Dermis microvascular lymphatic vessel endothelial cell (primary cell): Measurements from ENCODE around the gene ANXA6. TPM values are rescaled to one million over a fixed set of nuclear protein-coding genes. Genes with fewer than 3 reads are reported as not detected.

ENCODE experiments used
- DNase-seq, 2 donors: peaks; one replicate each; pipeline versions ENCODE4 v3.0.0 to v3.0.0-alpha.2; 2010; ENCODE audit warnings: low read depth in 2 of 2
- total RNA-seq: library from RNA; depleted of rRNA; stranded (reverse); fragments of >200 nt; gene quantifications from 2 replicates; pipeline ENCODE4 v1.2.1, GENCODE V29; 2014

ANXA6 gene
- total RNA-seq, 1 donor from 2014 or later, result 68.2 TPM

DNA sequence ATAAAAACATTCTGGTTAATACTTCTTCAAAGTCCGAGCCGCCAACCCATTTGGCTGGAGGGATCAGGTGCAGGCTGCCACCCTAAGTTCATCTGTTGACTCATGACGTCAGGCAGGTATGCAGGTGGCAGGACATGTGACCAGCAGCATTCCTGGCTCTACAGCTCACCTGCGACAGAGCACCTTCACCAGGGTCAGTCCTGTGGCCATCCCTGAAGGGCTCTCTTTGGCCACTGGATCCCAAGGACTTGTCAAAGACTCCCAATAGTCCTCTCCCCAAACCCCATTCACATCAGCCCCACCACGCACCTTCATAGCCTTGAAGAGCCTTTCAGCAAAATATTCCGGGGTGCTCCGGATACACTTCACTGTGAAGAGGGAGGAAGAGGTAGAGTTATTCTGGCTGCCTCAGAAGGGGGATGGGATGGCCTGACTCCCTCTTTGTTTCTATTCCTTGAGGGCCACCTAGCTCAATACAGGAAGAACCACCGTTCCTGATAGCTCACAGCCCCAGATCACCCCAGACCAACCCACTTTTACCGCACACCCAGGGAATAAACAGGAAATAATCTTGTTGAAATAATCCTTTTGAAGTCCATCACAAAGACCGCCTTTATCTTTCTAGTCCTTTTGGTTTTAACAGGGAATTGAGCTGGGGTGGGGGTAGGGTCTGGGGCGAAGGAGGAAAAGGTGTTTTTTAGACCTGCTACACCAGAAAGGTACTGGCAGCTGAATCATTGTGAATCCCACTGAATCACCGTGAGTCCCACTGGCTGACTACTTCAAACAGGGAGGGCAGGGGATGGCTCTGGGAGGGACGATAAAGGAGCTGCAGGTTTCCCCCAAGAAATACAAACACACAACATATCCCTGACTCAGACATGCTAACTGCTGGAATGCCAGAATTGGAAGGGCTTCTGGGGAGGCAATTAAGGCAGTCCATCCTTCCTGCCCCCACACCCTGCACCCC, 26.4 kb downstream of the ANXA6 start:
- no peak for DNase-seq

DNA sequence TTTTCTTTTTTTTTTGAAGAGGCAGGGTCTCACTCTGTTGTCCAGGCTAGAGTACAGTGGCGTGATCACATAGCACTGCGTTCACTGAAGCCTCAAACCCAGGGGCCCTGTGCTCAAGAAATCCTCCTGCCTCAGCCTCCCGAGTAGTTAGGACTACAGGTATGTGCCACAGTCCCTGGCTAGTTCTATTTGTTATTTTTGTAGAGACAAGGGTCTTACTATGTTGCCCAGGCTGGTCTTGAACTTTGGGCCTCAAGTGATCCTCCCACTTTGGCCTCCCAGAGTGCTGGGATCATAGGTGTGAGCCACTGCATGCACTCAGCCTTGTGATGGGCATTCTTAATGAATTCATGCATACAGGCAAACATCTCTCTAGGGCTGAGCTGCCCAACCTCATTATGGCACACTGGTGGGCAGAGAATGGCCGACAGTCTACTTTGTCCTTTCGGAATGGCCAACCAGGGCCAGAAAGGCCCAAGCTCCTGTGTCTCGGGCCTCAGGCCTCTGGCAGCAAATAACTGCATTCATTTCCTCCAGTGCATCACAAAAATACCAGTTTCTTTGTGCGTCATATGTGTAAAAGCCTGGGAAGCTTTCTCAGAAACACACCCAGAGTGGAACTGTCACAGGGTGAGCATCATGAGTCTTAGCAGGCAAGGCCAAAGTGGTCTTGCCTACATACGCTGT, 27.2 kb downstream of the ANXA6 start:
- no peak for DNase-seq

DNA sequence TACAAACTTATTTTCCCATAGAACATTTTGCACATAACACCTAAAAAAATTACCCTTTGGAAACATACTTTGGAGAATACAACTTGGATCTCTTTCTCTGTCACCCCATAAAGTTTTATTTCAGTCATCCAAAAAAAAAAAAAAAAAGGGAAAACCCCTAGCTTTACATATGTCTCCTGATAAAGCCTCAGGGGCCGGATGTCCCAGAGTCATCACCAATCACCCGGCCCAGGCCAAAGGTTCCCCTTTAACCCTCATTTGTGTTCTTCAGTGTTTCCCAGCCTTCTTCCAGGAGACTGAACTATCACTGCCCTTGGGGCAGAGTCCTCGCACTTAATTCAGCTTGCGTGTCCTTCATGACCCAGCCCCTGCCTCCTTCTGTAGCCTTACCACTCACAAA, 28.8 kb downstream of the ANXA6 start:
- no peak for DNase-seq

DNA sequence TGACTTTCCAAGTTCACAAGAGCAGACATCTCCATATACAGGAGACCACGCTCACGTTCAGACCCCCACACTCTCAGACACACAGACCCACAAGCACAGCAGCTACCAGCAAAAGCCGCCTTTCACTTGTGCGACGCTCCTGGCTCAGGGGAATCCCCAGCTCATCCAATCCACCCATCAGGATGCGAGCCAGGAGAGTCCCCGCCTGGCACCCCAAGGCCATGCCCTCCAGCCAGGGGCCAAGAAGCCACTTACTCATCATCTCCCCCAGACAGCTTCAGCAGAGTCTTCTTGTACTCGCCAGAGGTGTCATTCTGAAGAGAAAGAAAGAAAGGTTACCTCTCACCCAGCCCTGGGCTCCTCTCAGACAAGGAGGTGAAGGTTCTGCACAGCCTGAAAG, 29.7 kb downstream of the ANXA6 start:
- no peak for DNase-seq

DNA sequence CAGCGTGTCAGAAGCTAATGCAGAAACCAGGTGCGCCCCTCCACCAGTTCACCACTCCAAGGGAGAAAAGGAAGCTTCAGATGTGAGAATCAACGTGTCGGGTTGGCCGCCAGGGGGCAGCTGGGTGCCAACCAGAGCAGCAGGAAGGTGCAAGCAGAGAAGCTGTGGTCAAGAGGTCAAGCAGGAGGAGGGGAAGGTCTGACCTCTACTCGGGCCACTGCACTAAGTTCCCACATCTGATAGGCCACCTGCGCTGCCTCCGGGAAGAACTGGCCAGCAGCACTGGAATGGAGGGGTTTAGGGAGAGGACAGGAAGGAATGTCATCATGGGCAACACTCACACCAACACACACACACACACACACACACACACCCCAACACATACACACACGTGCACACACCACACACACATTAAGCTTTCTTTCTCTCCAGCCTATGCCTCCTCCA, 31.4 kb downstream of the ANXA6 start:
- peak; percentile 10 to 64 for DNase-seq

DNA sequence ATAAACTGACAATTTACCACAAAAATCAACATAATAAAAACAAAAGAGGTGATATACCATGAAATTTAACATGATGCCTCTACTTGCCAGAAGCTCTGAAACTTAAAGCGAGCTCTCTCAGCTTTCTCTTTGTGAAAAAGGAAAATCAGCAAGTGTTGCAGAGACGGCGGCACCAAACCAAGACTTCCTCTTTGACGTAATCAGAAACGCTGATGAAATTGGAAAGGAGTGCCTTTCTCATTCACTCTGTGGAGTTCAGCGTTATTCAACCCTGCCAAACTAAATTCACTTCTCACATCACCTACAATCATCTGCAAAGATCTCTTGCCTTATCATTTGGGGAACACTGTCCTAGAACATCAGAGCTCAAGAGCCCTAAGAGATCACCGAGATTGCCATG, 32.2 kb downstream of the ANXA6 start:
- no peak for DNase-seq

DNA sequence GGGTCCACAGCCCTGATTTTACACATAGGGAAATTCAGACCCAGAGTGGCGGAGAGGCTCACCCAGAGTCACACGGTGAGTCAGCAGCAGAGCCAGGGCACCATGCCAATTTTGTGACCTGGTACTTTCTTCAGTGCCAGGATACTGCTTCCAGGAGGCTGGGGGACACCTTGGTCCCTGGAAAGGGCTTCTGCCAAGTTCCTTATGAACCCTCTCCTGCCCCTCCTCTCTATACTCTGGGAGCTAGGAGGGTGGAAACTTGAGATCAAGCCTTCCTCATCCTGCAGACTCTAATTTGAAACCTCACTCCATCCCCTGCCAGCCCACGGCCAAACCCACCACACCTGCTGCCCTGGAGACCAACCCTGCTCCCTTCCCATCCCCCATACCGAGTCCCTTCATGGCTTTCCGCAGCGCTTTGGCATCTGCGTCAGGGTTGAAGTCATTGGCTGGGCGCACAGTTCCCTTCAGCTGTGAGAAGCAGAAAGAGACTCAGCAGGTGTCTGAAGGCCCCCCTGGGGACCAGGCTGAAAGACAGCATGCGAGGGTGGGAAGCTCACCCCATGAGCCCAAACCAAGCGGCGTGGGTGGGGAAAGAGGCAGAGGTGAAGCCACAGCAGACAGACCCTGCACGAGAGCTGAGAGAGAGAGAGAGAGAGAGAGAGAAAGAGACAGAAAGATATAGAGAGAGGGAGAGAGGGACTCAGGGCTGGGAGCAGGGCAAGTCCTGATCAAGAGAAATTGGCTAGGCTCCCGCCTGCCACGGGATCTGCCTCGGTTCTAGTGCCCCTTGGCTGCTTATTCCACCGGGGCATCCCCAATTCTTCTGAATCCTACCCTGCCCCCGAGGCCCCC, 33.5 kb downstream of the ANXA6 start:
- peak in 1 of 2 donors; percentile 39 for DNase-seq

DNA sequence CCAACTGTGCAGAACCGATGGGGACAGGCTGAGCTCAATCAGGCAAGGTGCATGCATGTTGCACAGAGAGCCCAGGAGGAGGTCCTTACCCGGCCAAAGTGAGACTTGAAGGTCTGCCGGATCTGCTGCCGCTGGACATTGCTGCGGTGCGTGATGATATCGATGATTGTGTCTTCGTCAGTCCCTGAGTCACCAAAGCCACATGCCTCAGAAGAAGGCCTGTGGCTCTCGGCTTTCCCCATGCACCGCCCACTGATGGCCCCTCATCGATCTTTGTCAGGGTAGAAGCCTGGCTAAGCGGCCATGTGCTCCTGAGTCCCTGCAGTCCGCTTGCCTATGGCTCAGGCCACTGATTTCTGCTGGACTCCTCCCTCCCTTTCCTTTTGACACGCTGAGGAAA, 34.8 kb downstream of the ANXA6 start:
- DNase-seq, result no peak

DNA sequence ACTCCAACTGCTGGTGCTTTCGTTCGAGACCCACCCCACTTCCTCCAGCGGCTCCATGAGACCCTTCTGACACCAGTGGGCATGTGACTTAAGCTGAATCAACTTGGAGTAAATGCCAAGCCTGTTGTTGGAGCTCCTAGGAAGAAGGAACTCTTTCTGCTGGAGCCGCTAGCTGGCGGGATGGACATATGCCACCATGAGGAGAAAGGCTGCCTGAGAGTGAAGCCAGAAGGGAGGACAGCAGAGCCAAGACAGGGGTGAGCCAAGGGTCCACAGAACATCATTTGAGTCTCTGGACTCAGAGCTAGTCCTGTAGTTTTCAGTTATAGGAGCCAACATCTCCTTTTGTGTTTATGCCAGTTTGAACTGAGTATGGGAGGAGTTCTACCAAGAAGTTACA, 35.9 kb downstream of the ANXA6 start:
- no peak for DNase-seq

DNA sequence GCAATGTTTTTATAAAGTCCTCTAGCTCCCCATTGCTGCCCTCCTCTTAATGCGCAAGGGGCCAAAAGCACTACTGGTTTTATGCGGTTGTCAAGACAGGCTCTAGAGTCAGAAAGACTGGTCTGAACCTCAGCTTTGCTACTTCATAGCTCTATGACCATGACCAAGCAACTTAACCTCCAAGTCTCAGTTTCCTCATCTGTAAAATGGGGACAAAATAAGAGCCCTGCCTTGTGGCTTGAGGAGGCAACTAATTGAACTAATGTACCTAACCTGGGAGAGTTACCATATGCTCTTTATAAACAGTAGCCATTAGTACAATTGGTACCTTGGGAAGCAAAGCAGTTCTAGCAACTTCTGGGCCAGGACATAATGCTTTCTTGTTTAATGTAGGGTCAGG, 36.5 kb downstream of the ANXA6 start:
- no peak for DNase-seq

DNA sequence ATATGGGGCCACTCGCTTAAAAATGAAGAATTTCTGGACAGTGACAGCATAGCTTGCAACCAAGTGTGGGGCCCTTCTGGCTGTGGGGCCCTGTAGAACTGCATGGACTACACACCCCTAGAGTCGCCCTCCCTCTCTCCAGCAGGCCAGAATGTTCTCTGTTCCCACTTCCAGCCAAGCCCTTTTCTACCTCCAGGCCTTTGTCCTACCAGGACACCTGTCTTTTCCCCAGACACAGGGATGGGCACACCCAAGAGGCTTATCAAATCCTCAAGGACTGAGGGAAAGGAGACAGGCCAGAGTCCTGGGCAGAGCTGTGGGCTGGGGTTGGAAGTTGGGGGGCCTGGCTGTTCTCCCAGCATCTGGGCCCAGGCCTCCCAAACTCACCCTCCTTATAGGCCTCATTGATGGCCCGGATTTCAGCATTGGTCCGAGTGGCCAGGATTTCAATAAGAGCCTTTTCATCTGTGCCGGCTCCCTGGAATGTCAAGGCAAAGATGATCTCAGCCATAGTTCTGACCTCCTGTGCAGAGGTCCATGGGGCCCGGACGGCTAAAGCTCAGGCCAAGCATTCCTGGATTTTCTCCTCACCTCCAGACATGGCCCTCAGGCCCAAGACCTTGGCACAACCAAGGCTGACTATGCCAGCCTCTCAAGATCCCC, 38.5 kb downstream of the ANXA6 start:
- DNase-seq, result no peak

DNA sequence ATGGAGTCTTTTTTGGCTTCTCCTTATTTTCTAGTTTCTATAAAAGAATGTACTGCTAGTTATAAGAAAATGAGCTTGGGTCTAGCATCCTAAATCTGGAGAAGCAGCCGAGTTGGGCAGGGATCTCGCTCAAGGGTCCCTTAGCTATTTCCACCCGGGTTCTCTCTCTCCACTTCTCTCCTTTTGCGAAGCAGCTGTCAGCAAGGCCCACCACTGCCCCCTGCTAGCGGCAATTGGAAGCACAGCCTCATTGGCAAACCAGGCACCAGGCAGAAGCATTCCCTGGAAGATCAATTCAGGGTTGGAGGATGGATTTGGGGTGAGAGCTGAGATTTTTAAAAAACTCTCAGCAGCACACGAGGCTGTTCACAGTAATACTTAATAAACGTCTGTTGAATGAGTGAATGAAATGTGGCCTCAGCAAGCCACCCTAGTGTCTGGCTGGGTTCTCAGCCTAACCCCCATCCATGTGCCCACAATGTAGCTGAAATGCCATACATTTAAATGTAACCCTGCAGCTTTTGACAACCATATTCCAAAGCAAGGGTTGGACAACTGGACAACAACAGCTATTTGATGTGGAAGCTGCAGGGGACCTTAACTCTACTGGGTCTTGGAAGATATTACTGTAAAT, 42.2 kb downstream of the ANXA6 start:
- peak in 1 of 2 donors; percentile 60 for DNase-seq

DNA sequence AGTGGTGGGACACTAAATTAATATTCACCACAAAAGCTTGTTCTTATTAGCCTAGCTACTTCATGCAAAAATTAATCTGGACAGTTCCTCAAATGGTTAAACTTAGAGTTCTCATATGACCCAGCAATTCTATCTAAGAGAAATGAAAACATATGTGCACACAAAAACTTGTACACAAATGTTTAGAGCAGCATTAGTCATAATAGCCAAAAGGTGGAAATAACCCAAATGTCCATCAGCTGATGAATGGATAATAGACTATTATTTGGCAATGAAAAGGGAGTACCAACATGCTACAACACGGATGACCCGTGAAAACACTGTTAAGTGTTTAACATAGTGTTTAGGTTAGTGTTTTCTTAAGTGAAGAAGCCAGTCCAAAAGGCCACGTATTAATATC, 43.9 kb downstream of the ANXA6 start:
- no peak for DNase-seq

DNA sequence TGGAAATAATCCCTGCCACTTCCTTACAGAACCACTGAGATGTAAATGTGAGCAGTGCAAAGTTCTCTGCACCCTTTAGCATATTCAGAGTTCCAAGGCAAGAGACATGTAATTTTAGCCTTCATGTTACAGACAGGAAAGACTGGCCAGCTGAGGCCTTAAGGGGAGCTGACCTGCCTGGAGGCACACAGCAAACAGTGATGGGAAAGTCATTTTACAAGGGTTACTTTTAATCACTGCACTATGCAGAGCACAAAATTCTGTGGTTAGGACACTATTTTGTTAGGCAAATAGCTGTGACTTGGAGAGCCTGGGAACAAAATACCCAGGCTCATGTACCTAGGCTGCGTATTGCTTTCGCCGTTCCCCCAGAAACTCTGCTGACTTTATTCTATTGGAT, 46.6 kb downstream of the ANXA6 start:
- no peak for DNase-seq

DNA sequence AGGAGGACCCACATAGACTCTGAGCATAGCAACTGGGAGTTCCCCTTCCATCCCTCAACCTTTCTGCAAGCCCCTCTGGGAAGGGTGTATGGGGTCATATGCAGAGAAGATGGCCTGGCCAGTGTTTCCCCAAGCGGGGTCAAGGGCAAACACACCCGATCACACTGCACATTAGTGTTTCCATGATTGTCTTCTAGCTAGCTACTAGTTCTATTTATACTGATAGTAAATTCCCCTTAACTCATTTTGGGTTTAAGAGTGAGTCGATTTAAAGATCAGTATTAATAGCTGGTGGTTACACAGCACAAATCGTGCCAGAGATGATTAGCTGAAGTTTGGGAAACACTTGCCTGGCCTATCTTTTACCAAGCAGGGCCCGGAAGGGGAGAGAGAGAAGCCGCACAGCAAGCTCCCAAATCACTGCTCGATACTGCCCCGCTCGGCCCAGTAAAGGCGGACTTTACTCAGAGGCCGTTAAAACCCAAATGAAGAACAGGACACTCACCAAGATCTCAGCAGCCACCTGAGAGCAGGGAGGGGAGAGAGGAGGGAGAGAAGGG, 47.4 kb downstream of the ANXA6 start:
- DNase-seq, result no peak

DNA sequence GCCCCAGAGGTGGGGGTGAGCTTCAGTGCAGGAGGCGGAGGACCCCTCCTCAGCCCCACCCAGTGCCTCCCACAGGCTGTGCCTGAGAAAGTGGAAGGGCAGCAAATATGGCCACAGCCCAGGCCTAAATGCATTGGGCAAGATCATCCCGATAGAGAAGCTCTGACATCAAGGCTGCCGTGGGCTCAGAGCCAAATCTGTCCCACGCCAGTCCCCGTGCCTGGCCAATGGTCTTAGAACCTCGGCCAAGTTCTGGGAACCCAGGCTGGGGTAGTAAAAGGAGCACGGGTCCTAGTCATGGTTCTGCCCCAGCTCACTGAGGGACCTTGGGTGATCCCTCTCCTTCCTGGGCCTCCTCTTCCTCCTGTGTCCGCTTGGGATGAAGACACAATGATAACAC, 49.0 kb downstream of the ANXA6 start:
- no peak for DNase-seq

DNA sequence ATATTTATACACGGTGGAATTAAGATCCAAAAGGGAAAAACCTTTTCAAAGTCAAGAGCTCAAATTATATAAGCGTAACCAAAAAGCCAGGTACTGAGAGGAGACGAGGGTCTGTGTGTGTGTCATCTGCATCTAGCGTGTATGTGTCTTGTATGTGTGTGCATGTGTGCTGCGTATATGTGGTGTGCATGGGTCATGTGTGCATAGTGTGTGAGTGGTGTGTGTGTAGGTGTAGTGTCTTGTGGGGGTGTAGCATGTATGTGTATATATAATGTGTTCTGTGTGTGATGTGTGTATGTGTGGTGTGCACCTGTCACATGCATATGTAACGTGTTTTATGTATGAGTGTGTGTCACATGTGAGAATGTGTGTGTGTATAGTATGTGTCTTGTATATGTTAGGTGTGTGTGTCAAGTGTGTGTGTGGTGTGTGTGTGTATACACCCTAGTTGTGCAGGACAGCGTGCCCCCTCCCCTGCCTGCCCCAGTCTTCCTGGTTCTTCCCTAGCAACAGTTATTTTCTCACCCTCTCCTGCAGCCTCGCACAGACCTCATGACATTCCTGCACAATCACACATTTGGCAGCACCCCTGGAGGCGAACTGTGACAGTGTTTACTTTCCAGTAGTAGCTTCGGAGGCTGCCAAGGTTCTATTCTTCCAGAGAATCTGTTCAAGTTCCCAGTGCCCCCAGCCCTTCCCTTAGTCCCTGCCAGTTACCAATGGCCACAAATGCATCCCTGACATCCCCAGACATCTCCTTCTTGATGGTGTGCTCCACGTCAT, 49.6 kb downstream of the ANXA6 start:
- DNase-seq, result peak in 1 of 2 donors; percentile 27

DNA sequence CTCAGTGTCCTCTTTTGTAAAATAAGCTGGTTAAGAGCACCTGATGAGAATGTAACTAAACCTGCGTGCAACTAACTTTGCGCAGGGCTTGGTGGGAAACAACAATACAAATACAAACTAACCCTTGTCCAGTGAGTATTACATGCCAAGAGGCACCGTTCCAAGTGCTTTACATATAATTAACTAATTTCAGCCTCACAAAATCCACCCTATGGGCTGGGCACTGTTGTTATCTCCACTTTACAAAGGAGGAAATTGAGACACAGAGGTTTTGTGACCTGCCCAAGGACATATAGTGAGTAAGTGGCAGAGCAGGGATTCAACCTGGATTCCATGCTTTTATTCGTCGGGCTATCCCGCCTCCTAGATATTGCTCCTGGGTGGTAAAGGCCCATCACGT, 50.5 kb downstream of the ANXA6 start:
- DNase-seq, result no peak

DNA sequence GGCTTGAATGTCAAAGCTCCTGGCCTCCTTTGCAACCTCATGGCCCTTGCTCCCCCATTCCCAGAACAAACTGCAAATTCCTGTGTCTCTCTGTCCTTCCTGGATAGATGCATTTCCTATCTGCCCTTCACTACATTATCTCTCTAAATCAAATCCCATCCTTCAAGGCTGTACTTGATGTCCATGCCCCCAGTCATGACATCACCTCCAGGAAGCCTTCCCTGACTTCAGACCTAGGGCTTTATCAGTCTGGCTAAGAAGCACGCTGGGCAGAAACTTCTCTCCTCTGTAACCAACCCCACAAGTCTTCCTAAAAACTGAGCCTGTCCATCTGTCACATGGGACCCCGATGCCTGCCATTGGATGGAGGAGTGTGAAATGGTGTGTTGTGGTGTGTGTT, 51.1 kb downstream of the ANXA6 start:
- no peak for DNase-seq

DNA sequence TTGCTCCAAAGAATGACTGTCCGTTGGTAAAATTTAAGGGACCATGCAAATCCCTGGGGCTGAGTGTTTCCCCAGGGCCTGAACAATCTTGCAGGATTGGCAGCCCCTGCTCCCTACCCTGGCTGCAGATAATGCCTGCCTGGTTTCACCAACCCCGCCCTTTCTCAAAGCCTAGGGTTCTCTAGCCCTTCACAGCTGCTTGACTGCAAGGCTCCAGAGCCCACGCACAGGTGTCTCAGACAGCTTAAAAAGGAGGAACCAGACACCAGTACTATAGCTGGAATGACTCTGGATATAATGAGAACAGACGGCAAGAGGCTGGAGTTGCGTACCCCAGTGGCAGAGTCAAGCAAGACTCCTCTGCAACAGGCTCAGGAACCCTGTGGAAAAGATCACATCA, 51.5 kb downstream of the ANXA6 start:
- no peak for DNase-seq
